H1 (cell line): ENCODE data around the gene NEUROD1. TPM values are rescaled to one million over a fixed set of nuclear protein-coding genes. Genes with fewer than 3 reads are reported as not detected.

Experiments used
- CHD7 ChIP-seq: fragments of 300-600 bp; sonication (generic); IDR thresholded peaks from 2 replicates; pipeline ENCODE4 v1.7.1; 2012; ENCODE audit warnings: low read length, moderate library complexity, mild to moderate bottlenecking, inconsistent platforms; ENCODE audit not compliant: insufficient replicate concordance
- EZH2 ChIP-seq: fragments of 200-600 bp; sonication (generic); IDR thresholded peaks from 2 replicates; pipeline ENCODE4 v1.7.1; 2012; ENCODE audit warnings: low read depth, mild to moderate bottlenecking, moderate library complexity, low read length, inconsistent platforms; ENCODE audit not compliant: severe bottlenecking
- HDAC6 ChIP-seq: IDR thresholded peaks from one replicate; pipeline ENCODE4 v1.7.1; 2012; ENCODE audit warnings: low read depth, mild to moderate bottlenecking, inconsistent platforms, low read length, moderate library complexity
- MAFK ChIP-seq: IDR thresholded peaks from 2 replicates; pipeline ENCODE4 v1.6.1; 2012; ENCODE audit warnings: low read depth, mild to moderate bottlenecking, improper control_type of control experiment, low read length
- RXRA ChIP-seq: IDR thresholded peaks from 2 replicates; pipeline ENCODE4 v1.6.1; 2011; ENCODE audit warnings: low read depth, mild to moderate bottlenecking, low read length, moderate library complexity; ENCODE audit not compliant: insufficient read depth
- SIN3A ChIP-seq, 2 experiments: IDR thresholded peaks in 1 of 2; conservative IDR thresholded peaks in 1 of 2; 2 replicates each; pipeline ENCODE4 v1.6.1; 2011 to 2012; ENCODE audit warnings: low read length in 2 of 2, improper control_type of control experiment in 1 of 2, low read depth in 1 of 2, mild to moderate bottlenecking in 1 of 2
- SUZ12 ChIP-seq: fragments of 200-600 bp; sonication (generic); IDR thresholded peaks from 2 replicates; pipeline ENCODE4 v1.6.1; 2012; ENCODE audit warnings: mild to moderate bottlenecking, inconsistent platforms, low read length, moderate library complexity, mixed read lengths
- TBP ChIP-seq: IDR thresholded peaks from 2 replicates; pipeline ENCODE4 v1.6.1; 2011; ENCODE audit warnings: low read depth, low read length, improper control_type of control experiment
- USF2 ChIP-seq: IDR thresholded peaks from 2 replicates; pipeline ENCODE4 v1.6.1; 2011; ENCODE audit warnings: low read length, improper control_type of control experiment
- YY1 ChIP-seq: IDR thresholded peaks from 2 replicates; pipeline ENCODE4 v1.6.1; 2011; ENCODE audit warnings: low read depth, mild to moderate bottlenecking, low read length
- polyA plus RNA-seq, 7 experiments: library from polyadenylated mRNA; depleted of rRNA in 3 of 7; stranded (reverse) in 5 of 7; unstranded in 2 of 7; fragments of >200 nt in 5 of 7; fragments of 200-250 nt in 2 of 7; gene quantifications; 1 replicate in 5 of 7; 2 replicates in 1 of 7; 4 replicates in 1 of 7; pipeline versions ENCODE4 v1.2.1 to v1.2.3, GENCODE V29; 2011 to 2013; ENCODE audit warnings: missing spikeins in 2 of 7, mixed read lengths in 2 of 7
- total RNA-seq: library from RNA; stranded (reverse); fragmentation: NEBNext Ultra II Directional; extraction: Animal tissue kit (Norgen Biotek cat#: 25700); gene quantifications from 2 replicates; pipeline ENCODE4 v1.2.1, GENCODE V29; 2021

The NEUROD1 gene
- total and polyA plus RNA-seq, 2 of the 8 experiments (the other 6 are each of a cell fraction or from before 2014, with no cell fraction given): 0.08 TPM; not detected in 1

GRCh38 chr2:181685150-181685688, 4.9 kb upstream of the NEUROD1 start (continued):
- TF ChIP-seq CHD7: no peak
- peak; percentile 52 for TF ChIP-seq EZH2
- peak; percentile 75 for TF ChIP-seq SUZ12
- TF ChIP-seq MAFK: no peak
- TF ChIP-seq YY1: no peak
- TF ChIP-seq RXRA: no peak
- no peak for TF ChIP-seq USF2
- TF ChIP-seq HDAC6: no peak
- no peak for TF ChIP-seq TBP
- peak in 1 of 2 experiments; percentile 62; a peak in 1 of 4 replicates for TF ChIP-seq SIN3A (conservative IDR thresholded peaks at IDR 0.05 in 1 of 2, IDR thresholded peaks at IDR 0.05 in 1 of 2; ENCODE audit: low read depth in 1 of 2, low read length in 2 of 2)
